ENCODE results near the gene IRF3. TPM values are rescaled to one million over a fixed set of nuclear protein-coding genes. Genes with fewer than 3 reads are reported as not detected.

Gene IRF3
- total RNA-seq, 1 experiment from 2014 or later, result 56.9 TPM

- no peak for DNase-seq (ENCODE audit: low read depth in 1 of 2, low spot score in 2 of 2)
- no peak overlapping the region for H3K27ac ChIP-seq
- H3K27me3 ChIP-seq (replicated peaks), result no peaks in the 10 kb centered on the region
- peaks cover 77% of the 10 kb centered on the region for H3K36me3 ChIP-seq
- no peaks in the 10 kb centered on the region for H3K9me3 ChIP-seq (replicated peaks)
- peaks cover 9% of the 10 kb centered on the region for H3K4me1 ChIP-seq (replicated peaks)
- H3K4me3 ChIP-seq, result no peak overlapping the region
Observed at GRCh38 chr19:49683814-49684250, 18.2 kb upstream of the IRF3 start.

DNA sequence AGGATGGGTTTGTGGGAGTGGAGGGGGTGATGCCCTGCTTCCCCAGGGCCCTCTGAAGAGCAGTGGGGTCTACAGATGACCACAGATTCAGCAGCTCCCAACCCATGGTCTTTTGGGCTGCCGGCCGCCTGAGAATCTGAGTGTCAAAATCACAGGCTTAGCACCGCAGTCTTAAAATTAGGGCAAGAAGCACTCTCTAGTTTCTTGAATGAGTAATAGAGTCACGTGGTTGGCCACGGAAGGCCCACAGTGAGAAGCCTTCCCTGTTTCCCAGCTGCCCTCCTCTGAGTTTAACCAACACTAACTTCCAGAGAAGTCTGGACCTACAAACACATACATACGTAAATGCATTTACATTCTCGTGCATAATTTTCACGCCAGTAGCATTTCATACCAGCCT lies 16.6 kb upstream of the IRF3 start:
- peaks cover 67% of the 10 kb centered on the region for H3K36me3 ChIP-seq
- no peaks in the 10 kb centered on the region for H3K27me3 ChIP-seq (replicated peaks)
- H3K4me1 ChIP-seq (replicated peaks), result peaks cover 12% of the 10 kb centered on the region
- no peak overlapping the region for H3K4me3 ChIP-seq
- H3K9me3 ChIP-seq (replicated peaks), result no peaks in the 10 kb centered on the region
- no peak for DNase-seq (ENCODE audit: low read depth in 1 of 2, low spot score in 2 of 2)
- H3K27ac ChIP-seq, result no peak overlapping the region

DNA sequence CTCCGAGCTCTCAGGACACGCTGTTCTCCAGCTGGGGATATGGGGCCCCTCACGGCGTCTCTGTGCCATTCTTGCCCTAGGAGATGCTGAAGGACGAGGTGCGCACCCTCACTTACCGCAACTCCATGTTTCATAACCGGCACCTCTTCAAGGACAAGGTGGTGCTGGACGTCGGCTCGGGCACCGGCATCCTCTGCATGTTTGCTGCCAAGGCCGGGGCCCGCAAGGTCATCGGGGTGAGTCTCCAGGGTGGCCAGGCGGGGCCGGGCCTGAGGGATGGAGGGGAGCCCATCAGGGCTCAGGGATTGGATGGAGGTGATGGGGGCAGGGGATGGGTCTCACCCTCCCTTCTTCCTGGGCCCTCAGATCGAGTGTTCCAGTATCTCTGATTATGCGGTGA lies 16.2 kb upstream of the IRF3 start:
- H3K4me3 ChIP-seq, result no peak overlapping the region
- peaks cover 12% of the 10 kb centered on the region for H3K4me1 ChIP-seq (replicated peaks)
- no peaks in the 10 kb centered on the region for H3K27me3 ChIP-seq (replicated peaks)
- no peak overlapping the region for H3K27ac ChIP-seq
- DNase-seq (ENCODE audit: low read depth in 1 of 2, low spot score in 2 of 2), result peak in 1 of 2 experiments; percentile 40
- no peaks in the 10 kb centered on the region for H3K9me3 ChIP-seq (replicated peaks)
- peaks cover 65% of the 10 kb centered on the region for H3K36me3 ChIP-seq

DNA sequence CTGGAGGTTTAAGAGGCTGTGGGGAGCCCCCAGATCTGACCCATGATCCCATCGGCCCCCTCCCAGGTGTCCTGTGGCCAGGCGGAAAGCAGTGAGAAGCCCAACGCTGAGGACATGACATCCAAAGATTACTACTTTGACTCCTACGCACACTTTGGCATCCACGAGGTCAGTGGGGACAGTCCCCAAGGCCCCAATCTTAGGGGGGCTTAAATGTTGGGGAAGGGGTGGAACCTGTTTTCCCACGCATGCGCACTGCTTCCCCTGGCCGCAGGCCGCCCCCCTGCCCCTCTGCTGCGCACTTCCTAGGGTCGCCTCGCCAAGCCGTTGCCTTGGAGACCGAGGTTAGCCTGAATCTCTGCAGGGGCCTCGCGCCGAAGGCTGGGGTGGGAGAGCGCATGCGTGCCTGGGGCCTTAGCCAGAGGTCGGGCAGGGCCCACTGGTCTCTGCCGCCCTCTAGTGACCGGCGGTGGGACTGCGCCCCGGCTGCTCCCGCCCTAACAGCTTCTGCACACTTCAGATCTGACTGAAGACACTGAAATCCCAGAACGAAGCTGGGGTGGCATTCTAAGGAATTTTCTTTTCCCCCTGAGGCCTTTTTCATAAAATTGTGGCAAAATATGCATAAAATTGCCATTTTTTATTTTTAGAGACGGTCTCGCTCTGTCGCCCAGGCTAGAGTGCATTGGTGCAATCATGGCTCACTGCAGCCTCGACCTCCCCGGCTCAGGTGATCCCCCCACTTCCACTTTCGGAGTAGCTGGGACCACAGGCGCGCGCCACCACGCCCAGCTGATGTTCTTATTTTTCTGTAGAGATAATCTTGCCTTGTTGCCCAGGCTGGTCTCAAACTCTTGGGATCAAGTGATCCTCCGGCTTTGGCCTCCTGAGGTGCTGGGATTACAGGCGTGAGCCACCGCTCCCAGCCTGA lies 15.0 kb upstream of the IRF3 start:
- no peak overlapping the region for H3K27ac ChIP-seq
- peaks cover 18% of the 10 kb centered on the region for H3K4me1 ChIP-seq (replicated peaks)
- H3K4me3 ChIP-seq, result no peak overlapping the region
- no peaks in the 10 kb centered on the region for H3K27me3 ChIP-seq (replicated peaks)
- H3K9me3 ChIP-seq (replicated peaks), result no peaks in the 10 kb centered on the region
- DNase-seq (ENCODE audit: low read depth in 1 of 2, low spot score in 2 of 2), result peak; percentile 67 to 92
- H3K36me3 ChIP-seq, result peaks cover 57% of the 10 kb centered on the region

DNA sequence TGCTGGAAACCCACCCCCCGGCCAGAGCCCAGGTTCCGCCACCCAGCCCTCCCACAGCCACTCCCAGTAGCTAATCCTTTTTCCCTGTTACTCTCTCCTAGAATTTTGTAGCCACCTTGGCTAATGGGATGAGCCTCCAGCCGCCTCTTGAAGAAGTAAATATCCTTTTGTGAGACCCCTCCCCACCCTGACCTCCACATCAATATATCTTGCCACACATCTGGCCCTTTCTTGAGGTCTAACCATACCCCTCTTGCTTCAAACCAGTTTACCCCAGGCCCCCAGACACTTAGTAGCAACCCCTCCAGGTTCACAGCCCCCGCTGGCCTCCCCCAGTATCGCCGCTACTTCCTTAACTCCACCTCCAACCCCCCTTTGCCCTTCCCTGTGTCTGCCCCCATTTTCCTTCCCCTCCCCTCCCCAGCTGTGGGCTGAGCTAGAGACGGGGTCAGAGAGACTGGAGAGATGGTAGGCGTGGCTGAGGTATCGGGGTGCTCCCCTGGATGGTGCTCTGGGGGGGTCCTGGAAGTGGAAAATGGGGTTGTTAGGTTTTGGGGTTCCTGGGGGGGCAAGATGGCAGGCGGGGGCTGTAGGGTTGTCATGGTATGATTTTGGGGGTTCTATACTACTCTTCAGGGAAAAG lies 14.2 kb upstream of the IRF3 start:
- peaks cover 51% of the 10 kb centered on the region for H3K36me3 ChIP-seq
- no peaks in the 10 kb centered on the region for H3K9me3 ChIP-seq (replicated peaks)
- peaks cover 18% of the 10 kb centered on the region for H3K4me1 ChIP-seq (replicated peaks)
- H3K27me3 ChIP-seq (replicated peaks), result no peaks in the 10 kb centered on the region
- peak in 1 of 2 experiments; percentile 41 for DNase-seq (ENCODE audit: low read depth in 1 of 2, low spot score in 2 of 2)
- no peak overlapping the region for H3K27ac ChIP-seq
- H3K4me3 ChIP-seq, result no peak overlapping the region

DNA sequence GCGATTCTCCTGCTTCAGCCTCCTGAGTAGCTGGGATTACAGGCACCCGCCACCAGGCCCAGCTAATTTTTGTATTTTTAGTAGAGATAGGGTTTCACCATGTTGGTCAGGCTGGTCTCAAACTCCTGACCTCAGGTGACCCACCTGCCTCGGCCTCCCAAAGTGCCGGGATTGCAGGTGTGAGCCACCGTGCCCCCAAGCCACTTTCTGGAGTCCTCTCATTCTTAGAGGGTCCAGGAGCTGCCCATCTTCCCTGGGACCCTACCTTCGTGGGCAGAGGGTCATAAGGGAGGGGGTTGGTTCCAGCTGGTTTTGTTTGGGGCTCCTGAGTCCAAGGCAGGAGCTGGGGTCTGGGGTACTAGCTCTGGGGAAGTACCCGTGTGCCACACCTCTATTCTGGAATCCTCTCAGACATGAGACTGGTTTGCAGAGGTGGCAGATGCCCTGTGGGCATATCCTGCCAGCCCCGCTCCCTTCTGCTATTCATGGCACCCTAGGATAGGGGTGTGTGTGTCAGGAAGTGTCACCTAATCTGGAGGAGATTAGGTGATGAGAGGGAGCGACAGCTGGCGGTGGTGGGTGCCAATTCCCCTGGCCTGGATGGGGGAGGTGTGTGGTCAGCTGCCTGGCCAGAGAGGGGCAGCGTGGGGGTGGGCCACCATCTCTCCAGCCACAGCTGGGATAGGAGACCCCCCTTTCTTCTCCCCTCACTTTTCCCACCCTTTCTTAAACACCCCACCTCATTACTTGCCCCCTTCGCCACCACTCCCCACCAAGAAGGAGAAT lies 13.5 kb upstream of the IRF3 start:
- H3K4me3 ChIP-seq, result no peak overlapping the region
- H3K36me3 ChIP-seq, result peaks cover 44% of the 10 kb centered on the region
- DNase-seq (ENCODE audit: low read depth in 1 of 2, low spot score in 2 of 2), result no peak
- H3K27ac ChIP-seq, result no peak overlapping the region
- H3K4me1 ChIP-seq (replicated peaks), result peaks cover 18% of the 10 kb centered on the region
- no peaks in the 10 kb centered on the region for H3K27me3 ChIP-seq (replicated peaks)
- no peaks in the 10 kb centered on the region for H3K9me3 ChIP-seq (replicated peaks)

DNA sequence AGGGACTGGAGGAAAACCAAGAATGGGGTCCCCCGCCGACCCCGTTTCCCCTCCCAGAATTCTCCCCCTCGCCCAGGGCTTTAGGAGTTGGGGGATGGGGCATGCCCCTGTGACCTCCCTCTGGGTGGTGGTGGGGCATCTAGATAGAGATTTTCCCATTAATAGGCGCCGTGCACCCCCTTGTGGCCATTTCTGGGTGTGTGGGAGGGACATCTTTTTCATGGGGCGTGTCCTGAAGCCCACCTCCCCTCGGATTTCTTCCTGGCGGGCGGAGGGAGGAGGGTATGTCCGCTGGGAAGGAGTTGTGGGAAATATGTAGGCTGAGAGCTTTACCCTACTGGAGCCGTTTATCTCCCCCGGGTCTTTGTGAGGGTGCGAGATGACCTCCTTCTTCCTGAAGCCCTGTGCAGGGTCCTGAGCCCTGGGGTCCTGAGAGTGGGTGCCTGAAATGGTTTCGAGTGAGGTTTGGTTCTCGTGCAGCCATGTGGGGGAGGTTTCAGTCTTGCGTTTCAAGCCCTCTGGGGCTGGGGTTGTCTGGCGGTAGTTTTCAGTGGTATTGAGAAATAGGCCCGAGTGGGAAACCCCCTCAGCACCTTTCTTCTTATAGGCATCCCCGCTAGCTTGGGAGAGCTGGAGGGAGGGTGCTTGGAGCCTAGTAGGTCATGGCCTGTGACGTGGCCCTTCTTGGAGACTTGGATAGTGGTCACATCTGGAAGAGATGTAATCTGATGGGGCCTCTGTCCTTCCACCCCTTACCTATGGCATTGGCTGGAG lies 12.4 kb upstream of the IRF3 start:
- no peaks in the 10 kb centered on the region for H3K9me3 ChIP-seq (replicated peaks)
- H3K4me1 ChIP-seq (replicated peaks), result peaks cover 18% of the 10 kb centered on the region
- H3K27ac ChIP-seq, result peak overlapping the region; percentile 79; the same call in 1 of the 2 replicates
- peak; percentile 69 to 83 for DNase-seq (ENCODE audit: low read depth in 1 of 2, low spot score in 2 of 2)
- H3K36me3 ChIP-seq, result peaks cover 33% of the 10 kb centered on the region
- H3K27me3 ChIP-seq (replicated peaks), result no peaks in the 10 kb centered on the region
- H3K4me3 ChIP-seq, result peak overlapping the region; percentile 92

DNA sequence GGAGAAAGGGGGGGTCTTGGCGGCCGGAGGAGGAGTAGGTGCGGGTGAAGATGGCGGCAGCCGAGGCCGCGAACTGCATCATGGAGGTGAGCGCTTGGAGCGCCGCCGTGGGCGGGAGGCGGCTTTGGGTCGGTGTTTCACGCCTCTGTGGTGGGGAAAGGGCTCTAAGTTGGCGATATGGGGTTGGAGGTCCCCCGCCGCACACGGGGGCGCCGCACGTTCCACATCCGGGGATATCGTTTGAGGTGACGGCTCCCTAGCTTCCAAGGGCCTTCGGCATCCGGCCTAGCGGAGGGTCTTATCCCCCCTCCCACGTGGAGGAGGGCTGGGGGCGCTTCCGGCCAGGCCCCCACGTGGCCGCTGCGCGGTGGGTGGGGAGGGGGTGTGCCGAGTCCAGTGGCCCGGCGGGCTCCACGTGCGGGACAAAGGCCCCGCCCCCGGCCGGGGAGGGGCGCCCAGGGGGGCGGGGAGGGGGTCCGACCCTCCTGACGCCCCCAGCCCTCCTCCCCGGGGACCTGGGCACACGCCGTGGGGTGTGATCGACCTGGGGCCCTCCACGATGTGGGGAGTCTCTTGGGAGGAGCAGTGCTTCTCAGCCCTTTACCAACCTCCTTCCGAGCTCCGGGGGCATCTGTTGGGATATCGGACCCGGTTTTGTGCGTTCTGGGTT lies 11.7 kb upstream of the IRF3 start, which contains the start of gene PRMT1:
PRMT1 (plus strand) TSS at position 41 of the 670 bp plus-strand sequence; CDS start at position 51, 10 bp downstream.
- Histone ChIP-seq H3K27ac (peak within 1 kb of the TSS; percentile 94), H3K9me3 (replicated peaks) (no peaks in the 10 kb centered on the region), H3K4me3 (peak within 1 kb of the TSS; percentile 92), H3K36me3 (peaks cover 29% of the 10 kb centered on the region), H3K27me3 (replicated peaks) (no peaks in the 10 kb centered on the region), H3K4me1 (replicated peaks) (peaks cover 18% of the 10 kb centered on the region)
- DNase-seq (ENCODE audit: low read depth in 1 of 2, low spot score in 2 of 2), result peak in 1 of 2 experiments; percentile 57

DNA sequence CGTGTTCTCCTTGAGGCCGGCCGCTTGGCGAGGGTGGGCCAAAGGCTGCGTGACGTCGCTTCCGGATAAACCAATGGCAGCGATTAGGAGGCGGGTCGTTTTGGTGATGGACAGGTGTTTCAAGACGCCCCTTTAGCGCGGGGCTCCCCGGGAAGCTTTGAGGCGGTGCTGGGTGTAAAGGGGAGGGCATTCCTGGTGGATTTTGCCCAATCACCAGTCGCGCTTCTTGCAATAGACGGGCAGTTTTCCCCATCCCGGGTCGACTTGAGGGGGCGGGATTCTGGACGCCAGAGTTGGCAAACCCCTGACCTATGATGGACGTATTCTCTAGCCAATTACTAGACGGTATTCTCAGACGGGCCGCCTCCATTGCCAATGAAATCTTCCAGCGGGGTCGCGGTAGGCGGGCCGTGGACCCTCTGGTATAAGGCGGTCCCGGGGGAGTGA lies 11.2 kb upstream of the IRF3 start:
- peaks cover 23% of the 10 kb centered on the region for H3K4me1 ChIP-seq (replicated peaks)
- no peaks in the 10 kb centered on the region for H3K9me3 ChIP-seq (replicated peaks)
- no peaks in the 10 kb centered on the region for H3K27me3 ChIP-seq (replicated peaks)
- DNase-seq (ENCODE audit: low read depth in 1 of 2, low spot score in 2 of 2), result peak; percentile 99 to 100
- H3K4me3 ChIP-seq, result peak overlapping the region; percentile 92
- peaks cover 29% of the 10 kb centered on the region for H3K36me3 ChIP-seq
- H3K27ac ChIP-seq, result peak overlapping the region; percentile 79

GRCh38 chr19:49676136-49676783 lies 10.6 kb upstream of the IRF3 start:
- H3K4me3 ChIP-seq, result peak overlapping the region; percentile 92
- peaks cover 26% of the 10 kb centered on the region for H3K36me3 ChIP-seq
- no peaks in the 10 kb centered on the region for H3K9me3 ChIP-seq (replicated peaks)
- peaks cover 23% of the 10 kb centered on the region for H3K4me1 ChIP-seq (replicated peaks)
- H3K27me3 ChIP-seq (replicated peaks), result no peaks in the 10 kb centered on the region
- DNase-seq (ENCODE audit: low read depth in 1 of 2, low spot score in 2 of 2), result peak in 1 of 2 experiments; percentile 83
- H3K27ac ChIP-seq, result peak overlapping the region; percentile 94

- peak; percentile 67 to 81 for DNase-seq (ENCODE audit: low read depth in 1 of 2, low spot score in 2 of 2)
- no peak overlapping the region for H3K4me3 ChIP-seq
- no peaks in the 10 kb centered on the region for H3K27me3 ChIP-seq (replicated peaks)
- H3K4me1 ChIP-seq (replicated peaks), result peaks cover 13% of the 10 kb centered on the region
- no peaks in the 10 kb centered on the region for H3K9me3 ChIP-seq (replicated peaks)
- H3K36me3 ChIP-seq, result peaks cover 37% of the 10 kb centered on the region
- no peak overlapping the region for H3K27ac ChIP-seq
Observed at GRCh38 chr19:49672131-49672919, 6.7 kb upstream of the IRF3 start.

Measured in SJSA1 (cell line).